SJSA1 (cell line): ENCODE measurements around the gene NXNL1. TPM values are rescaled to one million over a fixed set of nuclear protein-coding genes. Genes with fewer than 3 reads are reported as not detected.

Experiments
- DNase-seq, 2 experiments: peaks; one replicate each; pipeline ENCODE4 v3.0.0-alpha.2; 2015 to 2020; ENCODE audit warnings: low spot score in 2 of 2, low read depth in 1 of 2
- H3K27ac ChIP-seq: fragments of 250-450 bp; sonication (Bioruptor Pico); 2 replicates; pipeline ENCODE4 v1.5.1; 2020; ENCODE audit warnings: mild to moderate bottlenecking, moderate library complexity
- H3K27me3 ChIP-seq: fragments of 250-450 bp; sonication (Bioruptor Pico); replicated peaks from 2 replicates; pipeline ENCODE4 v1.5.1; 2020; ENCODE audit warnings: mild to moderate bottlenecking, moderate library complexity
- H3K36me3 ChIP-seq: fragments of 250-450 bp; sonication (Bioruptor Pico); 2 replicates; pipeline ENCODE4 v1.5.1; 2020; ENCODE audit warnings: mild to moderate bottlenecking
- H3K4me1 ChIP-seq: fragments of 250-450 bp; sonication (Bioruptor Pico); replicated peaks from 2 replicates; pipeline ENCODE4 v1.6.1; 2021; ENCODE audit warnings: mild to moderate bottlenecking
- H3K4me3 ChIP-seq: fragments of 250-450 bp; sonication (Bioruptor Pico); 2 replicates; pipeline ENCODE4 v1.5.1; 2020; ENCODE audit warnings: mild to moderate bottlenecking
- H3K9me3 ChIP-seq: fragments of 250-450 bp; sonication (Bioruptor Pico); replicated peaks from 2 replicates; pipeline ENCODE4 v1.5.1; 2020; ENCODE audit warnings: mild to moderate bottlenecking
- total RNA-seq: library from RNA; depleted of rRNA; stranded (reverse); fragments of >200 nt; shearing (Covaris generic); gene quantifications from 2 replicates; pipeline ENCODE4 v1.2.3, GENCODE V29; 2014

Gene NXNL1
- total RNA-seq, 1 experiment from 2014 or later: not detected

DNA sequence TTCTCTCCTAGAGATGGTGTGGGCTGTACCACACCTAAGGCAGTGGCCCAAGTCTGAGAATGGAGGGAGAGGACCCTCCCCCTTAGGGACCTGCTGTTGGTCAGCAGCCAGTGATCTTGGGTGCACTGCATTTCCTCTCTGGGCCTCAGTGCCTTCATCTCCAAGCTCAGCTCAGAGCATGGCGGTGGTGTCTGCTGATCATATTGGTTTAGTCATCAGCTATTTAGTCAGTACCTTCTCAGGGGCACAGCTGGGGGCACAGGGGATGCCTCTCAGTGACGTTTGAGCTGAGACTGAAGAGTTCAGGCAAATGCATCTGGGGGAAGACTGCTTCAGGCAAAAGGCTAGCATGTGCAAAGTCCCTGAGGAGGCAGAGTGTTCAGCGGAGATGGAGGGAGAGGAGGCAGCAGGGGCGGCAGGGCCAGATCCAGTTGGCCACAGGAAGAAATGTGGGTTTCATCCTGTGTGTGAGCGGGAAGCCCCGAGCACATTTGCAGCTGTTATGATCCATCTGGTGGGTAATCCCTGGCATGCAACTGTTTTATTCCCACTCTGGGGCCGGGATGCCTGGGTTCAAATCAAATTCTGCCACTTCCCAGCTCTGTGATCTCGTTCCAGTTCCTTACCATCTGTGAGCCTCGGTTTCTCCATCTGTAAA, 35.0 kb upstream of the NXNL1 start:
- H3K27me3 ChIP-seq: no peaks in the 10 kb centered on the region
- peaks cover 8% of the 10 kb centered on the region for H3K36me3 ChIP-seq
- no peaks in the 10 kb centered on the region for H3K4me1 ChIP-seq
- no peaks in the 10 kb centered on the region for H3K9me3 ChIP-seq
- no peak for DNase-seq
- no peak overlapping the region for H3K27ac ChIP-seq
- H3K4me3 ChIP-seq: no peak overlapping the region

DNA sequence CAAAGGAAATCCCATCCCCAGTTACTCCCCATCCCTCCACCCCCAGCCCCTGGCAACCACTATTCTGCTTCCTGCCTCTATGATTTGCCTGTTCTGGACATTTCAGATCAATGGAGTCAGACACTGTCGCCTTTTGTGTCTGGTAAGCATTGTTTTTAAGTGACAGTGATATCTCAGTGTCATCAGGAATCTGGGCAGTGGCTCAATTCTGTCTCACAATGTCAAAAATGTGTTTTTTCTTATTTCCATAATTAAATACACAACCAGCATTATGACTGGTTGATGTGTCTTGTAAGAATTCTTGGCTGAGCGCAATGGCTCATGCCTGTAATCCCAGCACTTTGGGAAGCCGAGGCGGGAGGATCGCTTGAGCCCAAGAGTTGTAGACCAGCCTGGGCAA, 30.6 kb upstream of the NXNL1 start:
- no peaks in the 10 kb centered on the region for H3K36me3 ChIP-seq

DNA sequence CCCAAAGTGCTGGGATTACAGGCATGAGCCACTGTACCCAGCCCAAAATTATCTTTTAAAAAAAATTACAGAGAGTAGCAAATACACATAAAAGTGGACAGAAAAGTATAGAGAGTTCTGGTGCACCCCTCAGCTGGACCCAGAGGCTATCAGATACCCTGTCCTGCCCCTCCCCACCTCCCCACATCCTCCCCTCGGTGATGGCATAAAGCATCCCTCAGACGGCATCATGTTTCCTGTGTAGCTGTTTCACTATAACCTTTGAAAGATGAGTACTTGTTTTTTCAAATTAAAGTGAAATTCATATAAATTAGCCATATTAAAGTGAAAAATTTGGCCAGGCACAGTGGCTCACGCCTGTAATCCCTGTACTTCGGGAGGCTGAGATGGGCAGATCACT, 29.7 kb upstream of the NXNL1 start:
- H3K27me3 ChIP-seq: no peaks in the 10 kb centered on the region
- H3K4me1 ChIP-seq: no peaks in the 10 kb centered on the region
- H3K27ac ChIP-seq: no peak overlapping the region
- no peak for DNase-seq
- H3K36me3 ChIP-seq: no peaks in the 10 kb centered on the region
- H3K4me3 ChIP-seq: no peak overlapping the region
- no peaks in the 10 kb centered on the region for H3K9me3 ChIP-seq

More for the DNA sequence above, 30.6 kb upstream of the NXNL1 start:
- no peaks in the 10 kb centered on the region for H3K4me1 ChIP-seq
- no peak for DNase-seq
- H3K4me3 ChIP-seq: no peak overlapping the region
- no peak overlapping the region for H3K27ac ChIP-seq
- no peaks in the 10 kb centered on the region for H3K9me3 ChIP-seq
- H3K27me3 ChIP-seq: no peaks in the 10 kb centered on the region

DNA sequence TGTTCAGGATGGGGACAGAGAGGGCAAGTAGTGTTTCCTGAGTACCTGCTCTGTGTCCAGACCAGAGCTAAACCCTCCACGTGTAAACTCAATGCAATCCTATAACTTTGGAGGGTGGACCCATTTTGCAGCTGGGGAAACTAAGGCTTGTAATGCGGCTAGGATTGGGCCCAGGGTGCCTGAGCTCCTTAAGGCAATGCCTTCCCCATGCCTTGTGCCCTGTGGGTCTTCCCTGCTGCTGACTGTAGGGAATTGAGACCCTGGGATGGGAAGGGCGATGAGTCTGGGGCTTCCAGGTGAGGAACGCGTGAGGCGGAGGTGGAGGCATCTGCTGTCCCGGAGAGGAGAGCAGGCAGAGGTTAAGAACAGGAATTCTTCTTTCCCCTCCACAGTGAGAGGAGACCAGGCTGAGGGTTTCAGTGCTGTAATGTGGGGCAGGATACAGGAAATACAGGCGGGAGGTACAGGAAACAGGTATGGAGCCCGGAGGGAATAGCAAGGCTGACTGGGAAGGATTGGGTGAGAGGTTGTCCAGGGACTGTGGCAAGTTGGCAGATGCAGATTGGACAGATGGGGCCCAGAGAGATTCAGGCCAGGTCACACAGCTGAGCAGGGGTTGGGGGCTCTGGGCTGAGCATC, 28.8 kb upstream of the NXNL1 start:
- Histone ChIP-seq H3K4me3 (no peak overlapping the region), H3K4me1 (no peaks in the 10 kb centered on the region), H3K9me3 (no peaks in the 10 kb centered on the region), H3K27ac (no peak overlapping the region), H3K36me3 (no peaks in the 10 kb centered on the region), H3K27me3 (no peaks in the 10 kb centered on the region)
- no peak for DNase-seq

DNA sequence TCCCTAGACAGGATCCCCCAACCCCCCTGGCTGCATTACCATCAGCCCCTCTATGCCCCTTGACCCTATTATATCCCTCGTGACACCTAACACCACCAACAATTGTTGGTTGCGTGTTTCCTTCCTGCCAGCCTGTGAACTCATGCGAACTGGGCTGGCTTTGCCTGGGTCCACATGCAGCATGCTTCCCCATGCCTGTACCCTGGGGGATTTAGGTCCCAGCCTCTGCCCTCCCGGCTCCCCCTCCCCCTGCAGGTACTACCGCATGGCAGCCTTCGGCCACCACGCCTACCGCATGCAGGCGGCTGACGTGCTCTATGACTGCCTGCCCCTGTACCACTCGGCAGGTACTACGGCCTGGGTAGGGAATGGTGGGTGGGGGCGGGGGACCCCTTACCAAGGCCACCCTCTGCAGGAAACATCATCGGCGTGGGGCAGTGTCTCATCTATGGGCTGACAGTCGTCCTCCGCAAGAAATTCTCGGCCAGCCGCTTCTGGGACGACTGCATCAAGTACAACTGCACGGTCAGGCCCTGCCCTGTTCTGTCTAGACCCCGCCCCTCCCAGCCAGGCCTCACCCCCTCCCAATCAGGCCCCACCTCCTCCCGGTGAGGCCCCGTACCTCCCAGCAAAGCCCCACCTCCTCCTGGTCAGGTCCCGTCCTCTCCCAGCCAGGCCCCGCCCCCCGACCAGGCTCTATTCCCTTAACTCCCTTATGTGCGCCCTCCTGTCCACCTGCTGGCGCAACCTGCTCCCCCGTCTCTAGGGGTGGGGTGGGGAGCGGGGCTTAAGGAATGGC, 28.1 kb upstream of the NXNL1 start:
- Histone ChIP-seq H3K36me3 (no peaks in the 10 kb centered on the region), H3K4me1 (no peaks in the 10 kb centered on the region), H3K9me3 (no peaks in the 10 kb centered on the region), H3K4me3 (no peak overlapping the region), H3K27ac (no peak overlapping the region), H3K27me3 (no peaks in the 10 kb centered on the region)
- DNase-seq: no peak

DNA sequence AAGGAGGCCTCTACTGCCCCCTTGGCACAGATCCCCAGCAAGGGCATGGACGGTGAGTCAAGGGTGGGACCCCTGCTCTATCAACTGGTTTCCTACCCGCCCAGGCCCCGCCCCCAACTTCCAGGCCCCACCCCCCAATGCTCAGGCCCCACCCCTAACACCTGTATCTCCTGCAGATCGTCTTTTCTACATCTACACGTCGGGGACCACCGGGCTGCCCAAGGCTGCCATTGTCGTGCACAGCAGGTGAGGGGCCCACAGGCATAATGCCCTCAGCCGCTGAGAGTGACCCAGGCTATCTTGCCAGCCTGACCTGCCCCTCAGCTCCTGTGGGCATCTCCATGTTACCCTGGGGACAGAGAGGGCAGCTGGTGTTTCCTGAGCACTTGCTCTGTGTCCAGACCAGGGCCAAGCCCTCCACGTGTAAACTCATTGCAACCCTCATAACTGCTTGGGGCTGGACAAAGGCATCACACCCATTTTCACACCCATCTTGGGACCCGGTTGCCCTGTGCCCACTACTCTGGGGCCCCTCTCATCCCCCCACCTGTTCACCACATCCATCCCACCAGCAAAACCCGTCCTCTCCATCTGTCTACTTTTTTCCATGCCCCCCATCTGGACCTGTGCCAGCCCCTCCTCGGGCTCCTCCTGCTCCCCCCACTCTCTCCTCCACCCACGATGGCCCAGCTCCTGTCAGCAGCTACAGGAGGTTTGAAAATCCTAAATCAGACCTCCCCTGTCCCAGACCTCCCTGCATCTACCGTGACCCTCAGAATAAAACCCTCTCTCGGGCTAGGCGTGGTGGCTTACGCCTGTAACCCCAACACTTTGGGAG, 26.8 kb upstream of the NXNL1 start:
- Histone ChIP-seq H3K36me3 (no peaks in the 10 kb centered on the region), H3K4me1 (no peaks in the 10 kb centered on the region), H3K9me3 (no peaks in the 10 kb centered on the region), H3K4me3 (no peak overlapping the region), H3K27me3 (no peaks in the 10 kb centered on the region), H3K27ac (no peak overlapping the region)
- no peak for DNase-seq

DNA sequence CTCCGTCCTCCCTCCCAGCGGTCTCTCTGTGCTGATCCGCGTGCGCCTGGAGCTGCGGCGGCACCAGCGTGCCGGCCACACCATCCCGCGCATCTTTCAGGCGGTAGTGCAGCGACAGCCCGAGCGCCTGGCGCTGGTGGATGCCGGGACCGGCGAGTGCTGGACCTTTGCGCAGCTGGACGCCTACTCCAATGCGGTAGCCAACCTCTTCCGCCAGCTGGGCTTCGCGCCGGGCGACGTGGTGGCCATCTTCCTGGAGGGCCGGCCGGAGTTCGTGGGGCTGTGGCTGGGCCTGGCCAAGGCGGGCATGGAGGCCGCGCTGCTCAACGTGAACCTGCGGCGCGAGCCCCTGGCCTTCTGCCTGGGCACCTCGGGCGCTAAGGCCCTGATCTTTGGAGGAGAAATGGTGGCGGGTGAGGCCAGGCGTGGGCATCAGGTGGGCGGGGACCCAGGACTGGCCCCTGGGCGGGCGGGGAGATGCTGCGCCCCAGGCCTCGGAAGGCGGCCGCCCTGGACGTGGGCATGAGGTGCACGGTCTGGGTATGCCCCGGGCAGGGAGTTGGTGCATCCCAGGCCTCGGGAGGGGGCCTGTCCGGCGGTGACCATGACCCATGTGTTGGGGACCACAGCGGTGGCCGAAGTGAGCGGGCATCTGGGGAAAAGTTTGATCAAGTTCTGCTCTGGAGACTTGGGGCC, 26.0 kb upstream of the NXNL1 start:
- no peak overlapping the region for H3K4me3 ChIP-seq
- no peak overlapping the region for H3K27ac ChIP-seq

DNA sequence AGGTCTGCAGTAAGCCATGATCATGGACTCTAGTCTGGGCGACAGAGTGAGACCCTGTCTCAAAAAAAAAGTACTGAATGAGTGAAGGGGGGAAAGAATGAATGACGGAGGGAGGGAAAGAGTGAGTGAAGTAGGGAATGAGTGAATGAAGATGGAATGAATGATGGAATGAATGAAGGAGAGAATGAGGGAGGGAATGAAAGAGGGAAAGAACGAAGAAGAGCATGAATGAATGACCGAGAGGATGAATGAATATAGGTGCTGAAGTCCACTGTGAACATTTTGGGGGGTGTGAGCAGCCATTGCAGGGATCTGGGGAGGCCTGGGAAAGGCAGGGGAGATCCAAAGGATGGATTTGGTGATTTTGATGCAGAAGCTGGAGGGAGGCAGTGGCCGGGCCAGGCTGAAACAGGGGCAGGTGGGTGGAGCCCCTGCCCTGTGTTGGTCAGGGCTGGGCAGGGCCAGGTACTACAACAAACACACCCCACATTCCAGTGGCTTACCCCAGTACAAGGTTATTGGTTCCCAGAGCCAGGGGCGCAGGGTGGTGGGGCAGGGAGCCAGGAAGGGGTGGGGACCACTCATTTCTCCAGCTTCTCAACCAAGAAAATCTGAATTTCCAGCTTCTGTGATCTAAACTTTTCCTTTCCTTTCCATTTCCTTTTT, 23.9 kb upstream of the NXNL1 start:
- Histone ChIP-seq H3K27ac (no peak overlapping the region), H3K27me3 (no peaks in the 10 kb centered on the region), H3K36me3 (no peaks in the 10 kb centered on the region), H3K9me3 (no peaks in the 10 kb centered on the region), H3K4me1 (no peaks in the 10 kb centered on the region), H3K4me3 (no peak overlapping the region)
- DNase-seq: no peak

More for the DNA sequence above, 26.0 kb upstream of the NXNL1 start:
- DNase-seq: no peak
- Histone ChIP-seq H3K36me3 (no peaks in the 10 kb centered on the region), H3K4me1 (no peaks in the 10 kb centered on the region), H3K9me3 (no peaks in the 10 kb centered on the region), H3K27me3 (no peaks in the 10 kb centered on the region)

DNA sequence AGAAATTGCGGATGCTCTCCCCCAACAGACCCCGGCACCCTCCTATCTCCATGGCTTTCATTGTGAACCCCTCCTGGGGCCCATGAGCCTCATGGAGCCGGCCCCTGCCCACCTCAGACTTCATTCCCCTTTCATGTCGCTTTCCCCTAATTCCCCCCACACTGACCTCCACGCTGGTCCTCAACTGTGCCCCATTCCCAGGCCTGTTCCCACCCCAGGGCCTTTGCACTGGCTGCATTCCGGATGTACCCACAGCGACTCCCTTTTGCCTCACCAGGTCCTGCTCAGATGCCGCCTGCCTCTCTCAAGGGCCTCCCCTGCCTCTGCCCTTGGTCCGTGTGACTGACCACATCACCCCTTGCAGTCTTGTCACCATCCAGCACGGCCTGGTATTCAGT, 22.9 kb upstream of the NXNL1 start:
- Histone ChIP-seq H3K36me3 (no peaks in the 10 kb centered on the region), H3K27ac (no peak overlapping the region), H3K4me1 (no peaks in the 10 kb centered on the region), H3K9me3 (no peaks in the 10 kb centered on the region), H3K4me3 (no peak overlapping the region), H3K27me3 (no peaks in the 10 kb centered on the region)
- no peak for DNase-seq

DNA sequence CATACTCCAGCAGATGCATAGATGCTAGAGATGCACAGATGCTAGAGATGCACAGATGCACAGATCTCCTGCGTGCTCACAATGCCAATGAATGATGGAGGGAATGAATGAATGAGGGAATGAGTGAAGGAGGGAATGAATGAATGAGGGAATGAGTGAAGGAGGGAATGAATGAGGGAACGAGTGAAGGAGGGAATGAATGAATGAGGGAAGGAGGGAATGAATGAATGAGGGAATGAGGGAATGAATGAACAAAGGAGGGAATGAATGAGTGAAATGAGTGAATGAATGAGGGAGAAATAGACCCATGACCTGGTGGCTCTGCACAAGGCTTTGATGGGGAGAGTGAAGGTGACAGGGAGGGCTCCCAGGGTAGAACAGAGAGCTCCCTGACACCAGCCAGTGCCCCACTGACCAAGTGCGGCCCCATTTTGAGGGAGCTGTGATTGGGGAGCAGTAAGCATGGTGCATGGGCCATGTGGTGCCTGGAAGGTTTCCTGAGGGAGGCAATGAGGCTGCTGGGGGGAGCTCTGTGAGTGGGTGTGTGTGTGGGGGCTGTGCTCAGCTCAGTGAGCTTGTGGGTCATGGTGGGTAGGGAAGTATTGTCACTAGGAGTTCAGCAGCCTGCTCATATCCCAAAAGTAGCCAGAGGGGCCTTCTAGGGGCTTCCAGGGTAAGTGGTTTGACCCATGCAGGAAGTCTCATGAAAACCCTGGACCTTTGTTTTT, 22.3 kb upstream of the NXNL1 start:
- Histone ChIP-seq H3K27me3 (no peaks in the 10 kb centered on the region), H3K9me3 (no peaks in the 10 kb centered on the region), H3K4me1 (no peaks in the 10 kb centered on the region), H3K36me3 (no peaks in the 10 kb centered on the region), H3K4me3 (no peak overlapping the region), H3K27ac (no peak overlapping the region)
- DNase-seq: no peak

DNA sequence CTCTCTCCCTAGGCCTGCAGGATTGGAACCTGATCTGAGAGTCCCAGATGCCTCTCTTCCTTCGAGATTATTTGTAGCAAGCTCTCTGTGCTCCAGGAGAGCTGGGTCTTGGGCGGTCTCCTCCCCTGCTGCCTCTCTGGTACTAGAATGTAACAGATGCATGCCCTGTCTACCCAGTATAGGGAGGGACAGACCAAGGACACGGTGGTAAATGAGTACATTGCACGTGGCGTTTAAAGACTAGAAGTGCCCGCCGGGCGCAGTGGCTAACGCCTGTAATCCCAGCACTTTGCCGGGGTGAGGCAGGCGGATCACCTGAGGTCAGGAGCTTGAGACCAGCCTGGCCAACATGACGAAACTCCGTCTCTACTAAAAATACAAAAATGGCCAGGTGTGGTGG, 21.3 kb upstream of the NXNL1 start:
- H3K4me3 ChIP-seq: no peak overlapping the region
- H3K36me3 ChIP-seq: no peaks in the 10 kb centered on the region
- H3K4me1 ChIP-seq: no peaks in the 10 kb centered on the region
- H3K27ac ChIP-seq: no peak overlapping the region
- no peak for DNase-seq
- H3K27me3 ChIP-seq: no peaks in the 10 kb centered on the region
- H3K9me3 ChIP-seq: no peaks in the 10 kb centered on the region

DNA sequence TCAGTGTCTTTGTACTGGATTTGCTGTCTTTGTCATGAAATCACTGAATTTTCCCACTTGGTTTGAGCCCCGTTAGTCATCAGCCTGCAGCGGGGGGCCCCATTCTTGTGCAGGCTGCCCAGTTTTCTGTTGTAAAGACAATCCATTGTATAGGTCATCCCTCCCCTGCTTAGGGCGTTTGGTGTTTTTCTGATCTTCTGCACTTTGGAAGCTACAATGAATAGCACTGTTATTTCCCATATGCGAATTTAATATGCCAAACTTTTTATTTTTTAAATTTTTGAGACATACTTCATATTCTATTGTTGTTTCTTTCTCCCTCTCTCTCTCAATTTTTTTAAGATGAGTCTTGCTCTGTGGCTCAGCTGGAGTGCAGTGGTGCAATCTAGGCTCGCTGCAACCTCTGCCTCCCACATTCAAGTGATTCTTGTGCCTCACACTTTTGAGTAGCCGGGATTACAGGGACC, 18.6 kb upstream of the NXNL1 start:
- Histone ChIP-seq H3K27me3 (no peaks in the 10 kb centered on the region), H3K9me3 (no peaks in the 10 kb centered on the region), H3K36me3 (no peaks in the 10 kb centered on the region), H3K27ac (no peak overlapping the region), H3K4me1 (peaks cover 6% of the 10 kb centered on the region), H3K4me3 (no peak overlapping the region)
- no peak for DNase-seq
